HepG2 (cell line): Measurements from ENCODE around the gene DUS3L. TPM values are rescaled to one million over a fixed set of nuclear protein-coding genes. Genes with fewer than 3 reads are reported as not detected.

Experiments
- BRCA1 ChIP-seq: sonication (generic); formaldehyde crosslinking; IDR thresholded peaks from 2 replicates; pipeline ENCODE4 v1.4.0; 2020; ENCODE audit warnings: missing genetic modification reagents
- CBX5 ChIP-seq: sonication (generic); formaldehyde crosslinking; IDR thresholded peaks from 2 replicates; pipeline ENCODE4 v1.4.0; 2020; ENCODE audit warnings: missing genetic modification reagents, borderline replicate concordance
- CCDC6 ChIP-seq: sonication (generic); formaldehyde crosslinking; IDR thresholded peaks from 2 replicates; pipeline ENCODE4 v1.8.1; 2022; ENCODE audit warnings: mild to moderate bottlenecking, missing genetic modification reagents, moderate library complexity
- MEIS1 ChIP-seq: sonication (generic); formaldehyde crosslinking; IDR thresholded peaks from 2 replicates; pipeline ENCODE4 v1.9.0; 2021; ENCODE audit warnings: mild to moderate bottlenecking, missing genetic modification reagents, moderate library complexity, borderline replicate concordance
- MZF1 ChIP-seq: sonication (generic); formaldehyde crosslinking; IDR thresholded peaks from 2 replicates; pipeline ENCODE4 v1.8.1; 2023; ENCODE audit warnings: mild to moderate bottlenecking, missing genetic modification reagents, borderline replicate concordance
- NCOA5 ChIP-seq: sonication (generic); formaldehyde crosslinking; IDR thresholded peaks from 2 replicates; pipeline ENCODE4 v1.4.0; 2020; ENCODE audit warnings: missing genetic modification reagents
- PHF5A ChIP-seq: IDR thresholded peaks from one replicate; pipeline ENCODE4 v1.6.1; 2018; ENCODE audit warnings: low read depth, missing genetic modification reagents; ENCODE audit not compliant: unreplicated experiment
- RFX5 ChIP-seq: IDR thresholded peaks from 2 replicates; pipeline ENCODE4 v1.6.1; 2011; ENCODE audit warnings: low read depth, low read length, improper control_type of control experiment
- RNF2 ChIP-seq: fragments of 450-650 bp; conservative IDR thresholded peaks from 2 replicates; pipeline ENCODE4 v1.6.1; 2016; ENCODE audit warnings: low read depth
- SP4 ChIP-seq: sonication (generic); formaldehyde crosslinking; IDR thresholded peaks from 2 replicates; pipeline ENCODE4 v1.8.1; 2023; ENCODE audit warnings: mild to moderate bottlenecking, missing genetic modification reagents
- WIZ ChIP-seq: sonication (generic); formaldehyde crosslinking; IDR thresholded peaks from 2 replicates; pipeline ENCODE4 v1.5.1; 2020; ENCODE audit warnings: mild to moderate bottlenecking, missing genetic modification reagents
- ZNF20 ChIP-seq: sonication (generic); formaldehyde crosslinking; IDR thresholded peaks from 2 replicates; pipeline ENCODE4 v1.4.0; 2020; ENCODE audit warnings: mild to moderate bottlenecking, moderate library complexity, missing genetic modification reagents
- ZNF552 ChIP-seq: sonication (generic); formaldehyde crosslinking; IDR thresholded peaks from 2 replicates; pipeline ENCODE4 v1.9.0; 2022; ENCODE audit warnings: missing genetic modification reagents, mild to moderate bottlenecking, borderline replicate concordance
- ZNF7 ChIP-seq: IDR thresholded peaks from 2 replicates; pipeline ENCODE4 v1.6.1; 2016; ENCODE audit warnings: missing biosample characterization, missing genetic modification reagents
- ZNF879 ChIP-seq: sonication (generic); formaldehyde crosslinking; IDR thresholded peaks from 2 replicates; pipeline ENCODE4 v1.8.1; 2023; ENCODE audit warnings: missing genetic modification reagents
- ZSCAN25 ChIP-seq: sonication (generic); formaldehyde crosslinking; IDR thresholded peaks from 2 replicates; pipeline ENCODE4 v1.8.0; 2022; ENCODE audit warnings: mild to moderate bottlenecking, missing genetic modification reagents
- polyA plus RNA-seq, 8 experiments: library from polyadenylated mRNA; depleted of rRNA in 3 of 8; stranded (reverse) in 7 of 8; unstranded in 1 of 8; fragments of >200 nt; fragmentation: Illumina TruSeq in 4 of 8; extraction: Trizol in 4 of 8; gene quantifications; 2 replicates each; pipeline versions ENCODE4 v1.2.1 to v1.2.3, GENCODE V29; 2011 to 2016; ENCODE audit warnings: low read depth in 4 of 8, missing spikeins in 1 of 8, mixed read lengths in 1 of 8; ENCODE audit not compliant: insufficient read depth in 1 of 8
- total RNA-seq, 5 experiments: library from RNA; depleted of rRNA; stranded (reverse); fragments of >200 nt; fragmentation: Illumina TruSeq; extraction: Trizol; gene quantifications; 2 replicates each; pipeline ENCODE4 v1.2.3, GENCODE V29; 2016; ENCODE audit warnings: low read depth in 1 of 5
- TF ChIP-seq, protein P1 (sequence below): sonication (generic); formaldehyde crosslinking; IDR thresholded peaks from 2 replicates; pipeline ENCODE4 v1.5.0; 2020; ENCODE audit warnings: mild to moderate bottlenecking, missing genetic modification reagents, borderline replicate concordance
- TF ChIP-seq, protein P2 (sequence below): sonication (generic); formaldehyde crosslinking; IDR thresholded peaks from 2 replicates; pipeline ENCODE4 v1.8.0; 2022; ENCODE audit warnings: mild to moderate bottlenecking, missing genetic modification reagents, borderline replicate concordance
- TF ChIP-seq, protein P3 (sequence below): sonication (generic); formaldehyde crosslinking; IDR thresholded peaks from 2 replicates; pipeline ENCODE4 v1.9.0; 2021; ENCODE audit warnings: missing genetic modification reagents, borderline replicate concordance
- TF ChIP-seq, protein P4 (sequence below): sonication (generic); formaldehyde crosslinking; IDR thresholded peaks from 2 replicates; pipeline ENCODE4 v1.4.0; 2020; ENCODE audit warnings: missing genetic modification reagents

DUS3L gene
- total and polyA plus RNA-seq, 2 of the 13 experiments (the other 11 are each of a cell fraction or from before 2014, with no cell fraction given), result 13.3 to 25.1 TPM

DNA sequence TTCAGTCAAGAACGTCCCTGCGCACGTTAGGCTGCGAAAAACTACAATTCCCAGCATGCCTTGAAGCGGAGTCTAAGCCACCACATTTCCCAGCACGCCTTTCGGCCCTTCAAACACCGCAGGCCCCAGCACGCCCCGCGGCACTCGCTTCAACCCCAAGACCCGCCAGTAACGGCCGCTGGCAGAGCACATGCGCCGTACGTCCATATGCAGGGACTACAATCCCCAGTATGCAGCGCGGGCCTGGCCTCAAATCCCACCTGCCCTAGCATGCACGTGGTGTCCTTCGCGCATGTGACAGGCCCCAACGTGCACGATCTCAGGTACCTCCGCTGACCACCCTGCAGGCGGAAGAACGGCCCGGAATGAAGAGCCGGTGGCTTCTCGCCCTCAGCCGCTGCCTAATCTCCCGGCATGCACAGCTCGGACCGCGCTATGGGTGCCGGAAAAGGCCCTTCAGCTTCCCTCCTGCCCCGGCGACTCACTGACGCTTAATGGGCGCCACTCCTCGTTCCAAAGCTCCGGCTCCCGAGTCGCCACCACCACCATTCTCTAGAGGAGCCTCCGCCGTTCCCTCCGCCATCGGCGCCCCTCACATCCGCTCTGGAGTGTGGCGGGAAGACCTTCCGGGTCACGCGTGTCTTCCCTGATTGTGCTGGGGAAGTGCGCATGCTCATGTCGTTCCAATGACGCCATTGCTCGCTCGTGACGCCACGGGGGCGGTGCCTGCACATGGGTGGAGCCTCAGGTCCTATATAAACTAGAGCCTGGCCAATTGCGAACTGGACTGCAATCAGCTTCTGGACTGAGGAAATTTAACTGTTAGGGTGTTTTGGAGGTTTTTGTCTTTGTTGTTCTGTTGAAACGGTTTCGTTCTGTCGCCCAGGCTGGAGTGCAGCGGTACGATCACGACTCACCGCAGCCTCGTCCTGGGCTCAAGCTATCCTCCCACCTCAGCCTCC, at the start of gene DUS3L (continued):
- TF ChIP-seq ZNF552, result peak; percentile 73; the same call in 1 of the 2 replicates
- TF ChIP-seq CCDC6, result no peak; the same call in 1 of the 2 replicates
- TF ChIP-seq MZF1 (CRISPR knock-in tag), result no peak
- peak; percentile 77; the same call in 1 of the 2 replicates for TF ChIP-seq ZSCAN25 (CRISPR knock-in tag)
- TF ChIP-seq BRCA1, result no peak
- no peak for TF ChIP-seq PHF5A (CRISPR knock-in tag)
- no peak for TF ChIP-seq NCOA5 (CRISPR knock-in tag)
- TF ChIP-seq SP4 (CRISPR knock-in tag), result peak; percentile 85
- 0 out of 2 replicates have a peak, but pooled peaks have one; percentile 42 for TF ChIP-seq WIZ (CRISPR knock-in tag)
- peak; percentile 89; the same call in 1 of the 2 replicates for TF ChIP-seq MEIS1
- TF ChIP-seq, protein P1, sequence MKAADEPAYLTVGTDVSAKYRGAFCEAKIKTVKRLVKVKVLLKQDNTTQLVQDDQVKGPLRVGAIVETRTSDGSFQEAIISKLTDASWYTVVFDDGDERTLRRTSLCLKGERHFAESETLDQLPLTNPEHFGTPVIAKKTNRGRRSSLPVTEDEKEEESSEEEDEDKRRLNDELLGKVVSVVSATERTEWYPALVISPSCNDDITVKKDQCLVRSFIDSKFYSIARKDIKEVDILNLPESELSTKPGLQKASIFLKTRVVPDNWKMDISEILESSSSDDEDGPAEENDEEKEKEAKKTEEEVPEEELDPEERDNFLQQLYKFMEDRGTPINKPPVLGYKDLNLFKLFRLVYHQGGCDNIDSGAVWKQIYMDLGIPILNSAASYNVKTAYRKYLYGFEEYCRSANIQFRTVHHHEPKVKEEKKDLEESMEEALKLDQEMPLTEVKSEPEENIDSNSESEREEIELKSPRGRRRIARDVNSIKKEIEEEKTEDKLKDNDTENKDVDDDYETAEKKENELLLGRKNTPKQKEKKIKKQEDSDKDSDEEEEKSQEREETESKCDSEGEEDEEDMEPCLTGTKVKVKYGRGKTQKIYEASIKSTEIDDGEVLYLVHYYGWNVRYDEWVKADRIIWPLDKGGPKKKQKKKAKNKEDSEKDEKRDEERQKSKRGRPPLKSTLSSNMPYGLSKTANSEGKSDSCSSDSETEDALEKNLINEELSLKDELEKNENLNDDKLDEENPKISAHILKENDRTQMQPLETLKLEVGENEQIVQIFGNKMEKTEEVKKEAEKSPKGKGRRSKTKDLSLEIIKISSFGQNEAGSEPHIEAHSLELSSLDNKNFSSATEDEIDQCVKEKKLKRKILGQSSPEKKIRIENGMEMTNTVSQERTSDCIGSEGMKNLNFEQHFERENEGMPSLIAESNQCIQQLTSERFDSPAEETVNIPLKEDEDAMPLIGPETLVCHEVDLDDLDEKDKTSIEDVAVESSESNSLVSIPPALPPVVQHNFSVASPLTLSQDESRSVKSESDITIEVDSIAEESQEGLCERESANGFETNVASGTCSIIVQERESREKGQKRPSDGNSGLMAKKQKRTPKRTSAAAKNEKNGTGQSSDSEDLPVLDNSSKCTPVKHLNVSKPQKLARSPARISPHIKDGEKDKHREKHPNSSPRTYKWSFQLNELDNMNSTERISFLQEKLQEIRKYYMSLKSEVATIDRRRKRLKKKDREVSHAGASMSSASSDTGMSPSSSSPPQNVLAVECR (CRISPR knock-in tag), result peak; percentile 99
- TF ChIP-seq RFX5, result peak; percentile 20; the same call in 1 of the 2 replicates
- no peak for TF ChIP-seq ZNF879 (CRISPR knock-in tag)
- TF ChIP-seq ZNF20 (CRISPR knock-in tag), result no peak
- TF ChIP-seq, protein P2, sequence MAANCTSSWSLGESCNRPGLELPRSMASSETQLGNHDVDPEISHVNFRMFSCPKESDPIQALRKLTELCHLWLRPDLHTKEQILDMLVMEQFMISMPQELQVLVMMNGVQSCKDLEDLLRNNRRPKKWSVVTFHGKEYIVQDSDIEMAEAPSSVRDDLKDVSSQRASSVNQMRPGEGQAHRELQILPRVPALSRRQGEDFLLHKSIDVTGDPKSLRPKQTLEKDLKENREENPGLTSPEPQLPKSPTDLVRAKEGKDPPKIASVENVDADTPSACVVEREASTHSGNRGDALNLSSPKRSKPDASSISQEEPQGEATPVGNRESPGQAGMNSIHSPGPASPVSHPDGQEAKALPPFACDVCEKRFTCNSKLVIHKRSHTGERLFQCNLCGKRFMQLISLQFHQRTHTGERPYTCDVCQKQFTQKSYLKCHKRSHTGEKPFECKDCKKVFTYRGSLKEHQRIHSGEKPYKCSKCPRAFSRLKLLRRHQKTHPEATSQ (CRISPR knock-in tag), result no peak
- TF ChIP-seq, protein P3, sequence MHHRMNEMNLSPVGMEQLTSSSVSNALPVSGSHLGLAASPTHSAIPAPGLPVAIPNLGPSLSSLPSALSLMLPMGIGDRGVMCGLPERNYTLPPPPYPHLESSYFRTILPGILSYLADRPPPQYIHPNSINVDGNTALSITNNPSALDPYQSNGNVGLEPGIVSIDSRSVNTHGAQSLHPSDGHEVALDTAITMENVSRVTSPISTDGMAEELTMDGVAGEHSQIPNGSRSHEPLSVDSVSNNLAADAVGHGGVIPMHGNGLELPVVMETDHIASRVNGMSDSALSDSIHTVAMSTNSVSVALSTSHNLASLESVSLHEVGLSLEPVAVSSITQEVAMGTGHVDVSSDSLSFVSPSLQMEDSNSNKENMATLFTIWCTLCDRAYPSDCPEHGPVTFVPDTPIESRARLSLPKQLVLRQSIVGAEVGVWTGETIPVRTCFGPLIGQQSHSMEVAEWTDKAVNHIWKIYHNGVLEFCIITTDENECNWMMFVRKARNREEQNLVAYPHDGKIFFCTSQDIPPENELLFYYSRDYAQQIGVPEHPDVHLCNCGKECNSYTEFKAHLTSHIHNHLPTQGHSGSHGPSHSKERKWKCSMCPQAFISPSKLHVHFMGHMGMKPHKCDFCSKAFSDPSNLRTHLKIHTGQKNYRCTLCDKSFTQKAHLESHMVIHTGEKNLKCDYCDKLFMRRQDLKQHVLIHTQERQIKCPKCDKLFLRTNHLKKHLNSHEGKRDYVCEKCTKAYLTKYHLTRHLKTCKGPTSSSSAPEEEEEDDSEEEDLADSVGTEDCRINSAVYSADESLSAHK, result no peak
- TF ChIP-seq CBX5 (CRISPR knock-in tag), result no peak; the same call in 1 of the 2 replicates
- TF ChIP-seq, protein P4, sequence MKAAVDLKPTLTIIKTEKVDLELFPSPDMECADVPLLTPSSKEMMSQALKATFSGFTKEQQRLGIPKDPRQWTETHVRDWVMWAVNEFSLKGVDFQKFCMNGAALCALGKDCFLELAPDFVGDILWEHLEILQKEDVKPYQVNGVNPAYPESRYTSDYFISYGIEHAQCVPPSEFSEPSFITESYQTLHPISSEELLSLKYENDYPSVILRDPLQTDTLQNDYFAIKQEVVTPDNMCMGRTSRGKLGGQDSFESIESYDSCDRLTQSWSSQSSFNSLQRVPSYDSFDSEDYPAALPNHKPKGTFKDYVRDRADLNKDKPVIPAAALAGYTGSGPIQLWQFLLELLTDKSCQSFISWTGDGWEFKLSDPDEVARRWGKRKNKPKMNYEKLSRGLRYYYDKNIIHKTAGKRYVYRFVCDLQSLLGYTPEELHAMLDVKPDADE (CRISPR knock-in tag), result no peak
- TF ChIP-seq RNF2, result peak; percentile 97
- TF ChIP-seq ZNF7 (CRISPR knock-in tag), result no peak
